Stimulated activated CD8-positive, alpha-beta memory T cell treated with anti-CD3 and anti-CD28 coated beads, Interleukin-7, amount 100 ng/mL, for 1 hour (primary cell): ENCODE results near the gene SFRP5.

ENCODE experiments used
- DNase-seq, 2 donors: peaks; one replicate each; pipeline ENCODE4 v3.0.0-alpha.2; 2020; ENCODE audit warnings: low read depth in 2 of 2

The SFRP5 gene

GRCh38 chr10:97765201-97765600 lies 6.6 kb downstream of the SFRP5 start:
- no peak for DNase-seq

DNA sequence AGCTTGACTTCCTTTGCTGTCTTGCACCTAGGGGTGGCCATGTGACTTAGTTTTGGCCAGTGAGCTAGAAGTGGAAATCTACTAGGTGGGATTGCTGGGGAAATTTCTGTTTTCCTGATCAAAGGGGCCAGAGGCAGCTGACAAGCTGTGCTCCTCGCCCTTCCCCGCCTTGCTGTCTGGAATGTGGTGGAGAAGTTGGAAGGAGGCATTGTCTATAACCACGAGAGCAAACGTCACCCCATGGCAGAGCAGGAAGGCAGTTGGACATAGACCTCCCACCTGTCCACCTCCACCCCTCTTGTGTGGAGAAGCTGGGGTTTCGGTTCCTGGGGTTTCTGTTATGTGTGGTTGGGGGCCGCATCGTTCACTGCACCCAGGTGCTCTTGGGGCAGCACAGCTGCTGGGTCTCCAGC lies 7.3 kb downstream of the SFRP5 start:
- DNase-seq: no peak

GRCh38 chr10:97763947-97764346 lies 7.9 kb downstream of the SFRP5 start:
- no peak for DNase-seq

- DNase-seq: no peak
Measured at GRCh38 chr10:97763411-97763810, 8.4 kb downstream of the SFRP5 start.

DNA sequence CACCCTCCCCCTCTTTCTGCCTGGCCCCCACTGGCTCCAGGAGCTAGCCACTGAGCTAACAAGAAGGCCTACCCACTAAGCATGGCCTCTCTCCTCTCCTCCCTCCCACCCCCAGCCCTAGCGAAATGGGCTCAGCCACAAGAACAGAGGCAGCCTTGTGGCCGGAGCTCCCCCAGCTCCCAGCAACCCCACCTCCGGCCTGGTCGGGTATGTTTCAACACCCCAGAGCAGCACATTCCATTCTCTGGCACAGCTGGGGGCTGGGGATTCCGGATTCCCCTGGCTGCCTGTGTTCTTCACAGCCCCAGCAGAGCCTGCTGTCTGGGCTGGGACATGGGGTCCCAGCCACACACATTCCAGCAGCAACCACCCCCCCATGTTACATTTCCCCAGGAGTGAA lies 9.0 kb downstream of the SFRP5 start:
- DNase-seq: no peak

DNA sequence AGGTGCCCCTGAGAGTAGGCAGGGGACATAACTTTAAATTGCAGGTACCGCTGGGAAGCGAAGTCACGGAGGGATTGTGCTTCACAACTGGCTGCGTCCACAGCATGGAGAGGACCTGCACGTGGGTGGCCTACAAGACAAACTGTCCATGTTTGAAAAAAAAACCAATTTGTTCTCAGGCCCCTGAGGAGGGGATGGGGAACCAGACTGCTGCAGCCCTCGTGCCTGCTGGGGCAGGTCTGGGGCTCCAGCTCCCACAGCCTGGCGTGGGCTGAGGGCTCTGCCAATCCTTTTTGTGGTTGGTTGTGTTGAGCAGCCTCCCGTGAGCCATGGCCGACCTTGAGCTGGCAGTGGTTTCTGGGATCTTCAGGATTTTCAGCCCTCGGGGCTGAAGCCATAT lies 9.7 kb downstream of the SFRP5 start:
- DNase-seq: no peak

GRCh38 chr10:97761331-97761865 lies 10.4 kb downstream of the SFRP5 start:
- DNase-seq: no peak

DNA sequence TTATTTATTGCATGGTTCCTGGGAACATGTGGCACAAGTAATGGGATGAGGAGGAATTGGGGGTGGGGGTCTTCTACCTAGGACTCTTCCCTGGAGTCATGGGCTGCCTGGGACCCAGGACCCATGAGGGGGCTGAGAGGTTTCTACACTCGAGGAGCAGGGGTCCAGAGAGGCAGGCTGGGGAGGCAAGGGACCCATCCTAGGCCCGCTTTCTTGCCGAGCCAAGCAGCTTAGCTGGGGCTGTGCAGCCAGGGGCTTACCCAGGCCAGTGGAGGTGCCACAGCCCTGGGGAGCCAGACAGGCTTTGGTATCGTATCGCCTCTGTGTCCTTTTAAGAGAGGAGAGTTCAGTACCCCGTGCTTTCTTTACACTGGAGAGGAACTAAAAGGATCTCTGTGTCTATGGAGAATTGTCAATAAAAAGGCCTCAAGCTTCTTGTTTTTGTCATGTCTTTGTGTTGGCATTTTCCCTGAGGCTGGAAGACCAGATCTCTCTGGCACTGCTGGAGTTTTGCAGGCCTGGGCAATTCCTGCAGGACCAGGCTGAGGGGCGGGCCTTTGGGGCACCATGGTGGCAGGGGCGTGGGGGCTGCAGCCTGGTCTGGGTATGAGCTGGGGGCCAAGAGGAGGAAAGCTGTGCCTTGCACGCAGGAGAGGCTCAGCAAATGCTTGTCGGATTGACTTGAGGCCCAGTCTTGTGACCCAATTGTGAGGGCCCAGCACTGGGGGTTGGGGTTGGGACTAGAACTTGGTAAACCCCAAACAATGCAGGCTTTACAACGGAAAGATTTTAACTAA lies 11.1 kb downstream of the SFRP5 start:
- no peak for DNase-seq

DNA sequence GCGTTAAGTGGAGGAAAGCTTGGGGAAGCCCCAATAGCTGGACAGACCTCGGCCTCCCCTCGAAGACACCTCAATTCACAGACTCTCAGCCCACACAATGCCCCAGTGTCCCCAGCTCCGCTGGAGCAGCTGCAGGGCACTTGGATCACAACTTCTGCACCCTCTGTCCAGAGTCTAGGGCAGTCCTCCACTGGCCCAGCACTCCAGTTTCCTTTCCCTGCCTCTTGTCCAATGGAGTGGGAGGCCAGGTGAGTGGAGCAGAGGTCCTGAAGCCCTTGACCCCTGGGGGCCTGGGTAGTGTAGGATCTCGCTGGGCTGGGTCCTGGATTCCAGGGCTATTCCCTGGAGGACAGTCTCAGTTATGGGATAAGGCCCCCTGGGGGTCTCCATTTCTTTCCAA lies 11.9 kb downstream of the SFRP5 start:
- DNase-seq: no peak

DNA sequence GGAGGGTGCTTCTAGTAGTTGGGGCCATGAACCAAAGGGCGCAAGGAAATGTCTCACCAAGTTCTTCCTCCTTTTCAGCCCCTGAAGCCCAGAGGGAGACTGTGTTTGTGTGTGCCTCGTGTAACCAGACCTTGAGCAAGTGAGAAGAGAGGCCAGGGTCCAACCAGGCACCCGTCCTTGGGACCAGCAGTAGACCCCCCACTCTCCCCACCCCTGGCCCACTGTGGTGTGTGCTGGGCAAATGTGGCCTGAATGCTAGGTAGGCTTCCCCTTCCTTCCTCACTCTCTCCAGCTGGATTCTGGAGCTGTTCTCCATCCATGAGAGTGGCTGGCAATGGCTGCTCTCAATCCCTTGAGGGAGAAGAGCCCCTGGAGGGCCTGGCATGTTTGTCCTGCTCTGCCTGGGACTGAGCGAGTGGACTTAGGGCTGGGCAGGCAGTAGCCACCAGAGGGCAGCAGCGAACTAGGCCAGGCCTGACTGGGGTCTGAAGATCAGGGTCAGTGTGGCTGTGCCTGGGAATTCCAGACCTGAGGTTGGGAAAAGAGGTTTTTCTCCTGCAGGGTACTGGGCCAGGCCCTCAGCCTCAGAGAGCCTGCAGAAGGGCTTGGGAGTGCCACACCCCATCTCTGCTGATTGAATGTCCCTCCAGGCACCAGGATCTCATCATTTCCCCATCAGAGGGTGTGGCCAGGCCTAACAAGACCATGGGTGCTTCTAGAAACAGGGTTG lies 12.5 kb downstream of the SFRP5 start:
- peak in 1 of 2 donors; percentile 19 for DNase-seq

DNA sequence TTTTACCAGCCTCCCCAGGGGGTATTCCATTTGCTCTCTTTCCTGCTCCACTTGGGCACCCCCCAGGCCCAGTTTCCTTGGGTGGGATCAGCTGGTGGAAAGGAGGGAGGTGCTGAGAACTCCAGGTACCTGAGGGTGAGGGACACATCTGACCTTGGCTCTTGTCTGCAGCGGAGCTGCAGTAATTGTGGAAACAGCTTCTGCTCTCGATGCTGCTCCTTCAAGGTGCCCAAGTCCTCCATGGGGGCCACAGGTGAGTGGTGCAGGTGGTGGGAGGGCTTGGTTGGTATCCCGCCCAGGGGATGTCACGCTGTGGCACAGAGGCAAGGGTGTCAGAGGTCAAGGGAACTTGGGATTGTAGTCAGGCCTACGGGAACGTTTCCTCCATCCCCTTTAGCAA lies 14.3 kb downstream of the SFRP5 start:
- DNase-seq: no peak

- no peak for DNase-seq
Measured at GRCh38 chr10:97755718-97756117, 16.1 kb downstream of the SFRP5 start.

DNA sequence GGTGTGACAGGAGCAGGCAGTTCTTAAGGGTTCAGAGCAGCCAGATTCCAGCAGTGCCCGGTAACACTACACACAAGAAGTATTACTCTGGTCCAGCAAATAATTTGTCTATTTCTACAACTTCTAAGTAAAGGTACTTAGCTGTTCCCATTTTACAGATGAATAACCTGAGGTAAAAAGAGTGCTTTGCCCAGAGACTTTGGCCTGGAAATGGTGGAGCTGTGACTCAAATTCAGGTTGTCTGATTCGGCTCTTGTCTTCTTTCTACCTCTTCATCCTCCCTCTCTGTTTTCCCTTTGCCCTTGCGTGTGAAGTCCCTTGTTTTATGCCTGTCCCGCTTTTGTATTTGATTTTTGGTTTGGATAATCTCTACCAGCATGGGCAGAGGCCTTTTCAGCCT lies 17.1 kb downstream of the SFRP5 start:
- DNase-seq: no peak

- no peak for DNase-seq
Measured at GRCh38 chr10:97752956-97753355, 18.8 kb downstream of the SFRP5 start.

- DNase-seq: no peak
Measured at GRCh38 chr10:97748116-97748515, 23.7 kb downstream of the SFRP5 start.

- no peak for DNase-seq
Measured at GRCh38 chr10:97747573-97747972, 24.2 kb downstream of the SFRP5 start.

GRCh38 chr10:97744405-97745035 lies 27.3 kb downstream of the SFRP5 start:
- DNase-seq: no peak

DNA sequence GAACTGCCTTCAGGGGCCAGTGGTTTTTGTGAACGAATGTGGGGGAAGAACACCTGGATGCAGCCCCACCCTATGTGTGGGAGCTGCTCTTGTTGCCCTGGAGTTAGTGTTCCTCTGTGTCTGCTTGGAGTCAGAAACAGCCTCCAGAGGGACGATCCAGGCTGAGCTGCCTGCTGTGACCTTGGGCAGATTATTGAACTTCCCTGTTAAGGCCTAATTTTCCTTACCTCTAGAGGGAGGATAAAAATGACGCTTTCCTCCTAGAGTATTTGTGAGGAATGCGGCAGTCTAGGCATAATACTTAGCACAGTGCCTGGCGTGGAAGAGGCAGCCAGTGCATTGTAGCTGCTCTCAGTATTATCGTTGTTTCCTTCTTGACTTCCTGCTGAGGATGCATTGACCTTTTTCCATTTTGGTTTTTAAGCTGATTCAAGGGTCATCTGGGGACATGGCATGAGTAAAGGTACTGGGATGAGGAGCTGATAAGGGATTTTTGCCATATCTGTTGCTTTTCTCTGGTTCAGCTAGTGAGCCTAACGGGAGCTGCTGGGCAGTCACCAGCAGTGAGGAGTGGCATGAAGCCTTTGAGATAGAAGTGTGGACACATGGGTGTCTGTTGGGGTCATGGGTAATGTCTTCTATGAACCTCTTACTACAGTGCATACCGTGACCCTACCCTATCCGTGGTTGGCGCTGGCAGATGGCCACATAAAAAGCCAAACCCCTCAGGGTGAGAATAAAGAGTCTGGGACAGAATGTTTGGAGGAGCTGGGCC lies 28.4 kb downstream of the SFRP5 start:
- DNase-seq: no peak

DNA sequence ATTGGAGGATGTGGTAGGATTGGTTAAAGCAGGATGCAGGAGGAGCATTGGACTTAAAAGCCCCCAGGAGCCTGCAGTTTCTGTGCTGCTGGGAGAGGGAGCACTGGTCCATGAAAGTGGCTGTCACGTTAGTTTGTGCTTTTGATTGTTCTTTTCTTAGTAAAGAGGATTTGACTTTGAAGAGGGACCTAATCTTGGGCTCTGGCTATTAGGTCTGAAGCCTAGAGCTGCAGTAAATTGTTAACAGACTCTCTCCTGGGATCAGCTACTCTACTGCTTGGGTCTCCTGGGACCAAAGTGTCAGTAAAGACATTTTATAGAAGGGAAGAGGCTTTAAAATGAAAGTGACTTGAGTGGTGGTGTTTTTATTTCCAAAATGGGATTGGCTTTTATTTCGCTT lies 31.2 kb downstream of the SFRP5 start:
- DNase-seq: no peak

- no peak for DNase-seq
Measured at GRCh38 chr10:97738616-97739015, 33.2 kb downstream of the SFRP5 start.

- DNase-seq: no peak
Measured at GRCh38 chr10:97737770-97738265, 34.0 kb downstream of the SFRP5 start.
